C4-2B (cell line): ENCODE data around the gene SLCO3A1.

Experiments
- CTCF ChIP-seq: fragments of 450-650 bp; conservative IDR thresholded peaks from 2 replicates; pipeline ENCODE4 v1.5.1; 2017; ENCODE audit warnings: mild to moderate bottlenecking
- ZFX ChIP-seq: fragments of 450-650 bp; IDR thresholded peaks from 2 replicates; pipeline ENCODE4 v1.6.1; 2017

GRCh38 chr15:92161039-92161670 lies 307.6 kb downstream of the SLCO3A1 start:
- TF ChIP-seq CTCF (no peak), ZFX (no peak)
